Neutrophil (primary cell): ENCODE measurements around the gene HYAL1.
"Not testable (repeated sequence)": the region's sequence is repeated elsewhere in the genome, so short reads cannot be mapped to it uniquely, and the experiment has no call there.

ENCODE experiments used
- H3K27ac ChIP-seq: fragments of 200-600 bp; sonication (generic); 2 replicates; pipeline ENCODE4 v1.5.1; 2016; ENCODE audit warnings: mild to moderate bottlenecking, moderate library complexity
- H3K27me3 ChIP-seq: fragments of 200-600 bp; sonication (generic); 2 replicates; pipeline ENCODE4 v1.6.0; 2016; ENCODE audit warnings: mild to moderate bottlenecking
- H3K36me3 ChIP-seq: fragments of 200-600 bp; sonication (generic); 2 replicates; pipeline ENCODE4 v1.5.1; 2017
- H3K4me1 ChIP-seq, 2 experiments: fragments of 200-600 bp in 1 of 2; sonication (generic) in 1 of 2; 1 replicate in 1 of 2; 2 replicates in 1 of 2; pipeline versions ENCODE4 v1.5.1 to v1.6.1; 2013 to 2016; ENCODE audit warnings: low read depth in 1 of 2, low read length in 1 of 2, mild to moderate bottlenecking in 1 of 2, moderate library complexity in 1 of 2; ENCODE audit not compliant: control insufficient read depth in 1 of 2, insufficient read depth in 1 of 2
- H3K4me3 ChIP-seq, 2 experiments: fragments of 200-600 bp in 1 of 2; sonication (generic) in 1 of 2; 1 replicate in 1 of 2; 2 replicates in 1 of 2; pipeline ENCODE4 v1.5.1; 2013 to 2016; ENCODE audit warnings: low read depth in 1 of 2, low read length in 1 of 2, mild to moderate bottlenecking in 1 of 2, moderate library complexity in 1 of 2
- H3K9me3 ChIP-seq: fragments of 200-600 bp; sonication (generic); 2 replicates; pipeline ENCODE4 v1.5.1; 2016
- TF ChIP-seq, protein P1 (sequence below): fragments of 200-600 bp; sonication (generic); IDR thresholded peaks from 2 replicates; pipeline ENCODE4 v1.5.1; 2016; ENCODE audit warnings: antibody characterized with exemption

The HYAL1 gene

DNA sequence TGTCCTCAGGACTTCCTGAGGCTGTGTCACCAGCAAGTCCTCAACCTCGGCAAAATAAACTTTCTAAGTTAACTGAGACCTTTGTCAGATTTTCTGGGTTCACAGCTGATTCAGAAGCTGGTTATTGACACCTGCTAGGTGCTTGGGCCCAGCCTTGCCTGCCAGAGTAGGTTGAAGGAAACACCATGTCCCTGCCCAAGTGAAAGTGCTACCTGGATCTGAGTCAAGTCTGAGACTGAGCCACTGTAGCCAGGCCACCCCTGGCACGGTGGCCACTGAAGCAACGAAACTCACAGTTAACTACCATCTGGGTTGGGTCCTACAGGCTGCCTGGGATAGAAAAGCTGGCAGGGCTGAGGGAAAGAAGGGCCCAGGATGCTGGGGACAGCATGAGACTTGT is 11.0 kb upstream of the HYAL1 start:
- TF ChIP-seq, protein P1, sequence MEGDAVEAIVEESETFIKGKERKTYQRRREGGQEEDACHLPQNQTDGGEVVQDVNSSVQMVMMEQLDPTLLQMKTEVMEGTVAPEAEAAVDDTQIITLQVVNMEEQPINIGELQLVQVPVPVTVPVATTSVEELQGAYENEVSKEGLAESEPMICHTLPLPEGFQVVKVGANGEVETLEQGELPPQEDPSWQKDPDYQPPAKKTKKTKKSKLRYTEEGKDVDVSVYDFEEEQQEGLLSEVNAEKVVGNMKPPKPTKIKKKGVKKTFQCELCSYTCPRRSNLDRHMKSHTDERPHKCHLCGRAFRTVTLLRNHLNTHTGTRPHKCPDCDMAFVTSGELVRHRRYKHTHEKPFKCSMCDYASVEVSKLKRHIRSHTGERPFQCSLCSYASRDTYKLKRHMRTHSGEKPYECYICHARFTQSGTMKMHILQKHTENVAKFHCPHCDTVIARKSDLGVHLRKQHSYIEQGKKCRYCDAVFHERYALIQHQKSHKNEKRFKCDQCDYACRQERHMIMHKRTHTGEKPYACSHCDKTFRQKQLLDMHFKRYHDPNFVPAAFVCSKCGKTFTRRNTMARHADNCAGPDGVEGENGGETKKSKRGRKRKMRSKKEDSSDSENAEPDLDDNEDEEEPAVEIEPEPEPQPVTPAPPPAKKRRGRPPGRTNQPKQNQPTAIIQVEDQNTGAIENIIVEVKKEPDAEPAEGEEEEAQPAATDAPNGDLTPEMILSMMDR, result no peak

DNA sequence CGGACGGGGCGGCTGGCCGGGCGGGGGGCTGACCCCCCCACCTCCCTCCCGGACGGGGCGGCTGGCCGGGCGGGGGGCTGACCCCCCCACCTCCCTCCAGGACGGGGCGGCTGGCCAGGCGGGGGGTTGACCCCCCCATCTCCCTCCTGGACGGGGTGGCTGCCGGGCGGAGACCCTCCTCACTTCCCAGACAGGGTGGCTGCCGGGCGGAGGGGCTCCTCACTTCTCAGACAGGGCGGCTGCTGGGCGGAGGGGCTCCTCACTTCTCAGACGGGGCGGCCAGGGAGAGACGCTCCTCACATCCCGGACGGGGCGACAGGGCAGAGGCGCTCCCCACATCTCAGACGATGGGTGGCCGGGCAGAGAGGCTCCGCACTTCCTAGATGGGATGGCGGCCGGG is 8.7 kb upstream of the HYAL1 start:
- not testable (repeated sequence) for H3K36me3 ChIP-seq, H3K4me3 ChIP-seq, H3K4me1 ChIP-seq, H3K27me3 ChIP-seq, H3K27ac ChIP-seq, H3K9me3 ChIP-seq

More for the DNA sequence above, 11.0 kb upstream of the HYAL1 start:
- peak overlapping the region; percentile 10 for H3K27ac ChIP-seq
- H3K27me3 ChIP-seq, result no peaks in the 10 kb centered on the region
- H3K9me3 ChIP-seq, result no peaks in the 10 kb centered on the region
- no peak overlapping the region for H3K4me3 ChIP-seq
- peaks cover 5% of the 10 kb centered on the region for H3K36me3 ChIP-seq
- peaks cover 18 to 26% of the 10 kb centered on the region in 2 experiments for H3K4me1 ChIP-seq

DNA sequence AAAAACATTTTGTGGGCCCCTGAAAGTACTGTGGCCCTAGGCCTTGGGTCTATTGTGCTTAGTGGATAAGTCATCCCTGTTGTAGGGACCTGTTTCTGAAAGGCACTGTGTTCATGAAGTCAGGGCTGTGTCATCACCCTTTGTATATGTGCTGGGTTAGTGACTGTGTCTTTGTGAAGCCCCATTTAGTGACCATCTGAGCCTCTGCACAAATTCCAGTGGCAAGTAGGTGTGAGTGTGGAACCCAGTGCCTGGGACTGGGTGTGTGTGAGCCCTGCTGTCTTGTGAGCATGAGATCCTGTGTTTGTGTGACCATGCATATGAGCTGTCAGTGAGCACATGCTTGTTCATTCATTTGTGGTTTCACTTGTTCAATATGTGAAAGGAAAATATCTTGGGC is 1.2 kb upstream of the HYAL1 start:
- Histone ChIP-seq H3K4me3 (no peak overlapping the region), H3K36me3 (no peaks in the 10 kb centered on the region), H3K4me1 (peaks cover 16 to 17% of the 10 kb centered on the region in 2 experiments), H3K27me3 (no peaks in the 10 kb centered on the region), H3K27ac (peak overlapping the region; percentile 13), H3K9me3 (no peaks in the 10 kb centered on the region)
- TF ChIP-seq, protein P1, result no peak

DNA sequence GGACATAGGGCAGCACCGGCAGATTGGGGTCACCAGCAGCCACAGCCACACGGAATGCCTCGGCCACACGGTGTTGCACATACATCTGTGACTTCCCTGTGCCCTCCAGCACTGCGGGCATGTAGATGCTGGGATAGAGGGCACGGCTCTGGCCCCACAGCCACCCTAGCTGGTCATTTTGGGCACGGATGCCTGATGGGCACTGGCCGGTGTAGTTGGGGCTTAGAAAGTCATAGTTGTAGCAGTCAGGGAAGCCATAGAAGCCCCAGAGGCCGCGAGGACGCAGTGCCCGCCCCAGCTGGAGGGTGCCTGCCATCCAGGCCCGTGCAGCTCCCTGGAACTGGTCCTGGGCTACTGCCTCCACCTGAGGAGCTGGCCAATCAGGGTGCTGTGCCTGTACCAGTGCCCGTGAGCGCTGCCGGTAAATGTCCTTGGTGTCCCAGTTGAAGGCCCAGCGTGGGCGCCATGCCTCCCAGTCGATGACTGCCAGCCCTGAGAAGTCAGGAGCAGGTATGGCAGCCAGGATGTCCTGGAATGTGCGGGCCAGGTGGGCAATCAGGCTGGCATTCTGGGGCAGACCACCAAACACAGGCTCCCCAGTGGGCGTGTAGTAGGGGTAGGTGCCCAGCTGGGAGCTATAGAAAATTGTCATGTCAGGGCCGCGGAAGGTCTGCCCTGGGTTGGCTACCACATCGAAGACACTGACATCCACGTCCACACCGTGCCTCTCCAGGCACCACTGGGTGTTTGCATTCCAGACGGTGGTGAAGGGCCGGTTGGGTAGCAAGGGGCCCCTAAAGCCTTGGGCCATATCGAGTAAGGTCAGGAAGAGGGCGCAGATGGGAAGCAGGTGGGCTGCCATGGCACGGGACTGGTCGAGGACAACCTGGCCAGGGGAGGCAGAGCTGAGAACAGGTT is 1.0 kb downstream of the HYAL1 start:
- TF ChIP-seq, protein P1, result no peak
- peaks cover 34 to 37% of the 10 kb centered on the region in 2 experiments for H3K4me1 ChIP-seq
- no peaks in the 10 kb centered on the region for H3K27me3 ChIP-seq

DNA sequence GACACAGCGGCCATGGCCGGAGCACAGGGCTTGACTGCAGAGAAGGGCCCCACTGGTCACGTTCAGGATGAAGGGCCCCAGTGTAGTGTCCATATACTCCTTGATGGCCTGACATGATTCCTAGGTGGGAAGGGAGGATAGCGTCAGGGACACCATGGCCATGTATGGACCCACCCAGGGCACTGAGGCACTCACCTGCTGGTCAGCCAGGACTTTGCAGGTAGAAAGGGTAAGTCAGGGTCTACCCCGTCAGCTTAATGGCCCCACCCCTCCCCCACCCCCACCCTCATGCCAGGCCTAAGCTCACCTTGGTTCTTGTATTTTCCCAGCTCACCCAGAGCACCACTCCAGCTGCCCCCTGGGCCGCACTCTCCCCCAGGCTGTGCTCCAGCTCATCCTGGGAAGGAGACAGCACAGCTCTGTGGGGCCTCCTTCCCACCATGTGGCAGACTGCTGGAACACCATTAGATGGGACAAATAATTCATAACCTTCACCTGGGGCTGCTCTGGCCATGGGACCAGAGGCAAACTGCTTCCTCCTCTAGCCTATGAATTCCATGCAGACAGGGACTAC is 2.6 kb downstream of the HYAL1 start:
- Histone ChIP-seq H3K4me3 (peak overlapping the region; percentile 72 to 80), H3K27ac (peak overlapping the region; percentile 97), H3K9me3 (no peaks in the 10 kb centered on the region), H3K27me3 (no peaks in the 10 kb centered on the region), H3K36me3 (no peaks in the 10 kb centered on the region), H3K4me1 (peaks cover 37 to 40% of the 10 kb centered on the region in 2 experiments)
- TF ChIP-seq, protein P1, result no peak

More for the DNA sequence above, 1.0 kb downstream of the HYAL1 start:
- H3K36me3 ChIP-seq, result no peaks in the 10 kb centered on the region
- H3K27ac ChIP-seq, result no peak overlapping the region
- H3K4me3 ChIP-seq, result no peak overlapping the region
- H3K9me3 ChIP-seq, result no peaks in the 10 kb centered on the region
